Heart left ventricle (tissue), 16 donors: ENCODE measurements around the gene LGALS7B. TPM values are rescaled to one million over a fixed set of nuclear protein-coding genes. Genes with fewer than 3 reads are reported as not detected.

Experiments used
- ATAC-seq, 4 donors: fragments of 200-7000 bp; cut with Tn5 transposase; one replicate each; pipeline ENCODE4 v1.9.1; 2020 to 2022; ENCODE audit warnings: moderate library complexity in 4 of 4, mild to moderate bottlenecking in 3 of 4, moderate number of reproducible peaks in 1 of 4
- DNase-seq, 5 donors: peaks; one replicate each; pipeline ENCODE4 v3.0.0-alpha.2; 2020
- H3K27ac ChIP-seq, 12 donors: fragments of 200-600 bp; sonication (generic) in 4 of 12; one replicate each; pipeline versions ENCODE4 v1.5.0 to v1.8.0; 2016 to 2022; ENCODE audit warnings: mild to moderate bottlenecking in 2 of 12
- H3K27me3 ChIP-seq, 9 donors: fragments of 200-600 bp; sonication (generic) in 2 of 9; one replicate each; pipeline versions ENCODE4 v1.5.1 to v1.8.0; 2016 to 2022; ENCODE audit warnings: mild to moderate bottlenecking in 3 of 9
- H3K36me3 ChIP-seq, 9 donors: fragments of 200-600 bp; sonication (generic) in 2 of 9; one replicate each; pipeline versions ENCODE4 v1.5.0 to v1.8.0; 2018 to 2022; ENCODE audit warnings: mild to moderate bottlenecking in 2 of 9
- H3K4me1 ChIP-seq, 12 donors: fragments of 200-600 bp; sonication (generic) in 4 of 12; one replicate each; pipeline versions ENCODE4 v1.5.0 to v1.8.0; 2016 to 2022; ENCODE audit warnings: mild to moderate bottlenecking in 3 of 12
- H3K4me3 ChIP-seq, 12 donors: fragments of 200-600 bp; sonication (generic) in 4 of 12; one replicate each; pipeline versions ENCODE4 v1.5.0 to v1.8.0; 2017 to 2022; ENCODE audit warnings: mild to moderate bottlenecking in 9 of 12, moderate library complexity in 4 of 12
- H3K9me3 ChIP-seq, 12 donors: fragments of 200-600 bp; sonication (generic) in 4 of 12; one replicate each; pipeline versions ENCODE4 v1.5.0 to v1.8.0; 2016 to 2022; ENCODE audit warnings: mild to moderate bottlenecking in 1 of 12
- CTCF ChIP-seq, 12 donors: fragments of 200-600 bp; sonication (generic) in 4 of 12; IDR thresholded peaks; one replicate each; pipeline versions ENCODE4 v1.5.0 to v1.8.0; 2018 to 2022; ENCODE audit warnings: antibody characterized with exemption in 12 of 12, mild to moderate bottlenecking in 5 of 12
- POLR2A ChIP-seq, 2 donors: fragments of 450-650 bp; IDR thresholded peaks; one replicate each; pipeline ENCODE4 v1.6.1; 2017; ENCODE audit warnings: antibody characterized with exemption in 2 of 2, mild to moderate bottlenecking in 2 of 2, moderate library complexity in 2 of 2
- WGBS, 4 donors: extraction: QIAGEN DNeasy Blood & Tissue Kit in 2 of 4; methylation state at CpG; one replicate each; pipeline versions ENCODE4 v1.1.5 to v1.1.7; 2013 to 2018; 5-methylcytosine and 5-hydroxymethylcytosine counted together
- intact Hi-C, 10 donors: fragments of 100-400 bp; cut with DNase I; formaldehyde crosslinking; loops; one replicate each; pipeline versions ENCODE4 v1.11.1 to v1.14.2; 2022
- polyA plus RNA-seq, 2 donors: library from polyadenylated mRNA; stranded (reverse); fragments of 200-250 nt; gene quantifications; one replicate each; pipeline ENCODE4 v1.2.3, GENCODE V29; 2013
- total RNA-seq, 9 donors: library from RNA; depleted of rRNA in 2 of 9; stranded (reverse); fragments of >200 nt in 2 of 9; fragmentation: NEBNext Ultra II Directional in 3 of 9; extraction: Animal tissue kit (Norgen Biotek cat#: 25700) in 3 of 9; gene quantifications; one replicate each; pipeline versions ENCODE4 v1.1.0 to v1.2.4, GENCODE V29; 2016 to 2023
- donor health status: ischemic (EF 13 %, LVEDD 7.1; RV severe dilation, severe dysfunction).
- donor health status: healthy with polysubstance abuse.
- donor health status: DM: no; HTN: yes; CAD: no.
- donor health status: DM: no; HTN: no; CAD: no.
- donor health status: ischemic (EF 25% LVEDD 6.9; RV normal size, moderate dysfunction).
- donor health status: ischemic (EF 25% LVEDD 5.7; RV mildly dilated, moderate dysfunction).
- donor health status: healthy.
- donor health status: DM: yes; HTN: yes; CAD: no.
- donor health status: ischemic (EF 35%, LVEDD 5.7; RV mildly dilated, moderate dysfunction).
- donor health status: nonischemic (EF 11% LVEDD 7.7; RV severe dilation, severe dysfunction).
- donor health status: DM: yes; HTN: yes; CAD: no.
- donor health status: PGD.
- donor health status: ischemic (EF 29% LVEDD 5.4; RV normal size, mild dysfunction).
- donor health status: nonischemic (EF 23%, LVEDD 6.1; RV moderate dilation, normal function).

The LGALS7B gene
- total and polyA plus RNA-seq, 11 donors, result not detected

- intact Hi-C loops, result no loop called here
- 91 to 95% (median 93%) methylated on average over 10 of the region's 10 CpGs for WGBS, 4 donors
- ATAC-seq, result no peak
Measured at GRCh38 chr19:38799104-38799503, 10.1 kb downstream of the LGALS7B start.

GRCh38 chr19:38800577-38801347, 11.8 kb downstream of the LGALS7B start:
- ATAC-seq, result no peak
- peaks cover 0 to 6% (median 0%) of the 10 kb centered on the region in 12 donors for H3K4me1 ChIP-seq
- H3K27ac ChIP-seq, result no peak overlapping the region
- no peaks in the 10 kb centered on the region for H3K36me3 ChIP-seq
- WGBS, 4 donors, result 90 to 96% (median 92%) methylated on average over 5 of the region's 5 CpGs
- no peaks in the 10 kb centered on the region for H3K27me3 ChIP-seq
- no peaks in the 10 kb centered on the region for H3K9me3 ChIP-seq
- DNase-seq, result no peak
- H3K4me3 ChIP-seq, result no peak overlapping the region
- intact Hi-C loops, result loop anchor here in 2 of 10 donors (10.0 kb wide), 2 partner anchors 46 to 66 kb away; no protein-coding TSS in a partner anchor
- TF ChIP-seq CTCF (IDR thresholded peaks at IDR 0.05) (no peak), POLR2A (IDR thresholded peaks at IDR 0.05) (no peak)

More at GRCh38 chr19:38799104-38799503, 10.1 kb downstream of the LGALS7B start:
- Histone ChIP-seq H3K4me3 (no peak overlapping the region), H3K9me3 (no peaks in the 10 kb centered on the region), H3K27me3 (no peaks in the 10 kb centered on the region), H3K27ac (no peak overlapping the region), H3K36me3 (no peaks in the 10 kb centered on the region), H3K4me1 (no peaks in the 10 kb centered on the region)
- TF ChIP-seq CTCF (IDR thresholded peaks at IDR 0.05) (no peak), POLR2A (IDR thresholded peaks at IDR 0.05) (no peak)
- no peak for DNase-seq

GRCh38 chr19:38801359-38802095, 12.5 kb downstream of the LGALS7B start:
- Histone ChIP-seq H3K36me3 (no peaks in the 10 kb centered on the region), H3K27ac (no peak overlapping the region), H3K27me3 (no peaks in the 10 kb centered on the region), H3K9me3 (no peaks in the 10 kb centered on the region), H3K4me1 (peaks cover 0 to 6% (median 0%) of the 10 kb centered on the region in 12 donors), H3K4me3 (no peak overlapping the region)
- 93 to 96% (median 94%) methylated on average over 12 of the region's 12 CpGs for WGBS, 4 donors
- TF ChIP-seq CTCF (IDR thresholded peaks at IDR 0.05) (no peak), POLR2A (IDR thresholded peaks at IDR 0.05) (no peak)
- ATAC-seq (peak in 1 of 4 donors; percentile 20), DNase-seq (no peak)
- intact Hi-C loops, result loop anchor here in 2 of 10 donors (10.0 kb wide), 2 partner anchors 47 to 67 kb away; no protein-coding TSS in a partner anchor

- no peak for TF ChIP-seq POLR2A (IDR thresholded peaks at IDR 0.05)
- no peak for TF ChIP-seq CTCF (IDR thresholded peaks at IDR 0.05)
- Histone ChIP-seq H3K9me3 (no peaks in the 10 kb centered on the region), H3K4me1 (peaks cover 0 to 6% (median 0%) of the 10 kb centered on the region in 12 donors), H3K27ac (no peak overlapping the region), H3K4me3 (no peak overlapping the region), H3K27me3 (no peaks in the 10 kb centered on the region), H3K36me3 (no peaks in the 10 kb centered on the region)
- intact Hi-C loops, result loop anchor here in 2 of 10 donors (10.0 kb wide), 2 partner anchors 49 to 69 kb away; no protein-coding TSS in a partner anchor
- no peak for ATAC-seq
- no peak for DNase-seq
- 83 to 96% (median 91%) methylated on average over 10 of the region's 10 CpGs for WGBS, 4 donors
Measured at GRCh38 chr19:38803543-38803942, 14.5 kb downstream of the LGALS7B start.
